ENCODE measurements around the gene FLAD1.

DNA sequence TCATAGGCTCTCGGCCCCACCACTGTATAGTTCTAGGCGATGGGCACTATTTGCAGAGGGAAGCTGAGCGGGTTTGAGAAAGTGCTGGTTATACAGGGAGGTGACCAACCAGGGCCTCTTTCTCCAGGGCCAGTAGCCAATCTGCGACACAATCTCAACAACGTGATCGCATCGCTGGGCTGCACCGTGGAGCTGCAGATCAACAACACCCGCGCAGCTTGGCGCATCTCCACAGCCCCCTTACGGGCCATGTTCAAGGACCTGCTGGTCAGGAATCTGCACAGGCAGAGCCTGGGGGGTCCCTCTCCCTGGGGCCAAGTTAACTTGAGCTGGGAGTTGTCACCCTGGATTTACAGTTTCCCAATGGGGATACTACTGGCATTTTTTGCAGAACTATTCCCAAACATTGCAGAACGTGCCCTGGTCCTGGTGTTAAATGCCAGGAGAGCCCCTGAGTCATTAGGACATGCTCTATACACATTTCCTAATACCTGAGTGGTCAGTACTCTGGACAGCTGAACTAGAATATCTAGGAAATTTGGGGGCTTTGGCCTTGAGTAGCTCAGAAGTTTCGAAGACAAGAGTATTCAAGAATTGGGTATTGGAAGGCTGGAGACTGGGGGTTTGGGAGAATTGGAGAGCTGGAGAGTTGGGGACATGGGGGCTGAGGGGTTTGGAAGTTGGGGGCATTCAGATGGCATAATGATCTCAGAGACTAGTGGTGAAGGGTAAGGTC, 57.4 kb downstream of the FLAD1 start:
- TF ChIP-seq FOXK2 (IDR thresholded peaks at IDR 0.05) = no peak
- TF ChIP-seq SP1 (IDR thresholded peaks at IDR 0.05) = no peak
- TF ChIP-seq ZNF384 (IDR thresholded peaks at IDR 0.05) = no peak
- TF ChIP-seq NFRKB (IDR thresholded peaks at IDR 0.05) = no peak
- TF ChIP-seq BHLHE40 (IDR thresholded peaks at IDR 0.05; ENCODE audit: borderline replicate concordance) = no peak
- no peak for TF ChIP-seq TARDBP (IDR thresholded peaks at IDR 0.05)

Measured in HEK293T (cell line).